AG09319 (cell line): ENCODE measurements around the gene LHX6.

ENCODE experiments used
- DNase-seq: peaks from one replicate; pipeline ENCODE4 v3.0.0-alpha.2; 2010; ENCODE audit warnings: low read depth; ENCODE audit errors: extremely low read depth
- TF ChIP-seq, protein P1 (sequence below): IDR thresholded peaks from 2 replicates; pipeline ENCODE4 v1.5.1; 2011; ENCODE audit warnings: low read depth, mild to moderate bottlenecking, inconsistent platforms, low read length, moderate library complexity

LHX6 gene

DNA sequence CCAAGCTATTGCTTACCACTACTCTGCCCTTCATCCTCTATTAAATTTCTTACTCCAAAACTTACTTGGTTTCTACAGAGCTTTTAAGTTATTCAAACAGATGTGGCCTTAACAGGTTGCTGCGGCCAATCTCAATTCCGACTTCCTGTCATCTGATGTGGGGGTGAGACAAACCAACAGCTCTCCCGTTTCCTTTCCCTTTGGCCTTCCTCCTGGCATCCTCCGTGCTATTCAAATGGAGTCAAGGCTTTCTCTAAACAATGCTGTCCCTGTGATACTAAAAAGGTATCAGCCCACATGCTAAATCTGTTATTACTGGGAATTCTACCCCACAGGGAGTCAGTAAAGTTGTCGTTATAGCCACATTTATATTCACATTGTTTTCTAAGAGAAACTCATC is 24.0 kb upstream of the LHX6 start:
- TF ChIP-seq, protein P1, sequence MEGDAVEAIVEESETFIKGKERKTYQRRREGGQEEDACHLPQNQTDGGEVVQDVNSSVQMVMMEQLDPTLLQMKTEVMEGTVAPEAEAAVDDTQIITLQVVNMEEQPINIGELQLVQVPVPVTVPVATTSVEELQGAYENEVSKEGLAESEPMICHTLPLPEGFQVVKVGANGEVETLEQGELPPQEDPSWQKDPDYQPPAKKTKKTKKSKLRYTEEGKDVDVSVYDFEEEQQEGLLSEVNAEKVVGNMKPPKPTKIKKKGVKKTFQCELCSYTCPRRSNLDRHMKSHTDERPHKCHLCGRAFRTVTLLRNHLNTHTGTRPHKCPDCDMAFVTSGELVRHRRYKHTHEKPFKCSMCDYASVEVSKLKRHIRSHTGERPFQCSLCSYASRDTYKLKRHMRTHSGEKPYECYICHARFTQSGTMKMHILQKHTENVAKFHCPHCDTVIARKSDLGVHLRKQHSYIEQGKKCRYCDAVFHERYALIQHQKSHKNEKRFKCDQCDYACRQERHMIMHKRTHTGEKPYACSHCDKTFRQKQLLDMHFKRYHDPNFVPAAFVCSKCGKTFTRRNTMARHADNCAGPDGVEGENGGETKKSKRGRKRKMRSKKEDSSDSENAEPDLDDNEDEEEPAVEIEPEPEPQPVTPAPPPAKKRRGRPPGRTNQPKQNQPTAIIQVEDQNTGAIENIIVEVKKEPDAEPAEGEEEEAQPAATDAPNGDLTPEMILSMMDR = no peak
- DNase-seq = no peak

DNA sequence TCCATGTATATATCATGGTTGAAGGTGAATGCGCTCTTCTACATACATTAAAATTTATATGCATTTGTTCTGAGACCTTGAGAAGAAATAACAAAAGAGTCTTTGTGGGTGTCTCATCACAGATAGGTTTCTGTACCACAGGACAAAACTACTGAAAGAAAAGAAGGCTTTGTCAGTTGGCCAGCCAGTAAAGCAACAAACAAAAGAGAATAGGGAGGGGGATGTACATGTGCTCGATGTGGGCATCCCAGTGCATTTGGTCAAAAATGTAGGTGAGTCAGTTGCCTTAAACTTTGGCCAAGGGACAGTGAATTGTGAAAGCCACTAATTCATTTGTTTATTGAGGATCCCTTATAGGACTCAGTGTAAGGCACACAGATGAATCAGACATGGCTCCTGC is 22.6 kb upstream of the LHX6 start:
- TF ChIP-seq, protein P1 = no peak
- no peak for DNase-seq

DNA sequence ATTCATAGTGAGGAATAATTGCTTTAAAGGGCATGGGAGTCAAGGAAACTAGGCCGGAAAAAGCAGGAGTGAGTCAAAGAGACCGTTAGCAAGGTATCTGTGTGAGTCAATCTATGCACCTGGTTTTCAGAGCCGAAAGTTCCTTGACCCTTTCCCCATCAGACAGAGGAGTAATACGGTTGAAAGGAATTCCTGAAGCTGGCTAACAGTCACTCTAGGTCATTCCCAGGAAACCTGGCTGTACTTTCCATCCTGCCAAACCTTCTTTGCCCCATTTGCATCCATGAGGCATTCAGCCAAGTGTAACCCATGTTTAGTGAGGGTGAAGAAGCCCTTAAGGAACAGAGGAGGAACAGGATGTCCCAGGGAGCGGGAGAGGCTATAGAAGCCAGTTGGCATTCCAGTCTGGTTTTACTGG is 19.7 kb upstream of the LHX6 start:
- DNase-seq = no peak

DNA sequence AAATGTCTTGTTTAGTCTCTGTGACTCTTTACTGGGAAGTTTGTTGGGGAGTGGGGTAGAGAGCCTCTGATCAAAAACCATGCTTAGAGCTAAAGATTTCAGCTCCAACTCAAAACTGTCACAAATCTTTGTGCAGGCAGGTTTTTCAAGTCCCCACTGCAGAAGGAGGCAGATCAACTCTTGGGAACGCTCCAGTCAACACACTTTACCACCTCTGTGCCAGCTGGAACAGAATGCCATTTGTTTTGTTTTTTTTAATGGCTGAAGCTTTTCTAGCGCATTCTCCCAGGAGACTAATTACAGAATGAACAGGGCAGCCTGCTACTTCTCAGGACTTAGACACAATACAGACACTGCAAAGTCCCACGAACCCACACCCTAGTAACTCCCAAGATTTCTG is 17.9 kb upstream of the LHX6 start:
- DNase-seq = no peak
- TF ChIP-seq, protein P1 = no peak

More for the DNA sequence above, 19.7 kb upstream of the LHX6 start:
- TF ChIP-seq, protein P1 = no peak

DNA sequence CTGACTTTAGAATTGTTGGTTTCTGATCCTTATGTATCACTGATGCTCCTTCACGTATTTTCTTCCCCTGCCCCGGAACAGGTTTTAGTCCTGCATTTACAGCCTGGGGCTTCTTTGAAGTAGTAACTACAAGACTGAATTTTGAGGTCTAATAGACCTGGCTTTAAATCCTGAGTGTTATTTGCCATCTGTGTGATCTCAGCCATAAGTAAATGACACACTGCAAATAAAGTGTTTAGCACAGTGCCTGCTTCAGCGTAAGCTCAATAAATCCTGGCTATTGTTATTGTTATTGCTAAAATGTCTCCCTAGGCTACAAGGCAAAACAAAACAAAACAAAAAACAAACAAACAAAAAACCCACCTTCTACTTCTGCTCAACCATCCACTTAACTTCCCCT is 15.6 kb upstream of the LHX6 start:
- TF ChIP-seq, protein P1 = no peak
- no peak for DNase-seq

DNA sequence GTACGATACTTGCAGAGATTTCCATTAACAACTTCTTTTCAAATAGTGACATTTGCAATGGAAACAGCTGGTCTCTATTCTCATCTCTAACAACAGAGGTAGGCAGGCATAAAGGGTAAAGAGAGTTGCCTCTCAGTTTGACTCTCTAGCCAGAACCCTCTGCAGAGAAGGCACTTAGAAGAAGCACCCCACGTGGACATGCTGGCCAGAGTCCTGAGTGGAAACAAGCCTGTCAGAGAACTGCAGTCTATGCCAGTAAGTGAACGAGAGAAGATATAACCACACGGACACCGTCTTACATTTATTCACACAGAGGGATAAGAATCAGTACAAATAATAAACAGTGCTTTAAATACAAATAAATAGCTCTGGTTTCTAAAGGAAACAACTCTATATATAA is 11.0 kb upstream of the LHX6 start:
- TF ChIP-seq, protein P1 = no peak
- no peak for DNase-seq

DNA sequence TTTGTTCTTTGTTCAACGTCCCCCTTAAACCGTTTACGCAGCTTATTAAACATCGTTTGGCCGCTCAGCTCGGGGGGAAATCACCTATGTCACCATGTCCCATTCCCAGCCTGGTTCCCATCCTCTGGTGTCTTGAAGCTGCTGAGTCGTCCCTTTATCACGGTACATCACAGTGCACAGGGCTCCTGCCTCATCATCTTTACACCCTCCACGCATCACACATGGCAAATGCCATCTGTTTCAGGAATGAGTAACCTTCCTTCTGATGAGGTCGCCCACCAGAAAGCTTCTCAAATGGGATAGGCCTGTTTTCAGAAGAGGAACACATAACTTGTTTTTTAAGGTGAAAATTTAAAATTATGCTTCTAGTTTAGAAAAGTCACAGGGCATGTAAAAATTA is 7.9 kb upstream of the LHX6 start:
- DNase-seq = no peak
- TF ChIP-seq, protein P1 = no peak
